ENCODE measurements around the gene RBSN.
"Not testable (repeated sequence)": the region's sequence is repeated elsewhere in the genome, so short reads cannot be mapped to it uniquely, and the experiment has no call there.

RBSN gene

DNA sequence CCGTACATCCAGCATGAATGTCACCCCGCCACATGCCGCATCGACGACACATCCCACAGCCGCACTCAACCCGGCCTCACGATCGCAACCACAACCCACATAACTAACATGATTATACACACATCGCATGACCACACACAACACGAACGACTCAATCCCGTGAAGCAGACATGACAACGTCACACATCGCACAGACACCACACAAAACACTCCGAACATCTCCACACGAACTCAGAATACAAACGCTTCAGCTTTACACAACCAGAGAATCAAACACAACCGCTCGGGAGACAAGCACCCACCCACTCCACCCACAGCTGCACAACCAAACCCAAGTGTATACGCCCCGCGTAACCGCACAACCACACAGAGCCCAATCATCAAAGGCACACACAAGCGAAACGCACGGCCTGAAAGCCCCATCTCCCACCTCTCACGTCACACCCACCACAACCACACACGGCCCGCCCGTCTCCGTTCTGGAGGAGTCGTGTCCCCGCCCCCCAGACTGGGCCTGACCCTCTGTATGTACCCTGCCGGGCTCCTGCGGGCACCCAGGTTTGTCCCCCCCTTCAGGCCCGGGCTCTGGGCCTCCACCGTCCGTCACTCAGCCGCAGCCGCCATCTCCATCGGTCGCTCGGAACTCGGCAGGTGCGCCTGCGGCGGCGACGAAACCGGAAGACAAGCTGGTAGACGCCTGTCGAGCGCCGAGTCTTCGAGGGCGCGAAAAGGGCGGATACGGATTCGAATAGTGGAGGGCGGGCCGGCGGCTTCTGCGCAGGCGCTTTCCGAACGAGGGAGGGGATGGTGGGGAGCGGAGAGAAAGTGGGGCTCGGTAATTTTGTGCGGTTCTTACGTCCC, at the start of gene RBSN:
Gene RBSN (minus strand): TSS at position 646 of the 861 bp plus-strand sequence. CDS start 3,028 bp downstream, outside the sequence.
- Histone ChIP-seq H3K9ac (ENCODE audit: low read length) (peak within 1 kb of the TSS; percentile 64), H3K27ac (ENCODE audit: low read length) (no peak within 1 kb of the TSS), H3K9me3 (ENCODE audit: control insufficient read depth, low read depth, low read length) (no peaks in the 10 kb centered on the region), H3K27me3 (ENCODE audit: control insufficient read depth, insufficient read depth, low read length) (no peaks in the 10 kb centered on the region), H3K4me1 (ENCODE audit: control insufficient read depth, low read depth, low read length) (no peaks in the 10 kb centered on the region), H3K4me3 (ENCODE audit: low read length) (peak within 1 kb of the TSS; percentile 97), H3K36me3 (ENCODE audit: control insufficient read depth, low read depth, low read length) (peaks cover 17% of the 10 kb centered on the region)

DNA sequence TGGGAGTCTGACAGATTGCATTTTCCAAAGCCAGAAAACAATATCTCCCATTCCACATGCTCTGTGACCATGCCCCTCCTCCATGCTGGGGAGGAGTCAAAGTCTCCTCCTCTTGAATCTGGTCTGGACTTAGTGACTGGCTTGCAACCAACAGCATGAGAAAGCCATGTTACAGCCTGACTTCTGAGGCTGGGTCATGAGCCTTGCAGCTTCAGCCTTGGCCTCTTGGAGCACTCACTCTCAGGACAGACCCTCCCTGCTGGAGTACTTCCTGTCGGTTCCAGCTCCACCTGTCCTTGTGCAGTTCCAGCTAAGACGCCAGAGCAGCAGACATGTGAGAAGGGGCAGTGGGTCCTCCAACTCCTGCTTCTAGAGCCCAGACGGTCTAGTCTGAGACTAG, 49.7 kb upstream of the RBSN start:
- H3K4me3 ChIP-seq (ENCODE audit: low read length): no peak overlapping the region
- no peak overlapping the region for H3K9ac ChIP-seq (ENCODE audit: low read length)
- no peaks in the 10 kb centered on the region for H3K36me3 ChIP-seq (ENCODE audit: control insufficient read depth, low read depth, low read length)
- H3K27me3 ChIP-seq (ENCODE audit: control insufficient read depth, insufficient read depth, low read length): no peaks in the 10 kb centered on the region
- no peaks in the 10 kb centered on the region for H3K9me3 ChIP-seq (ENCODE audit: control insufficient read depth, low read depth, low read length)
- peaks cover 6% of the 10 kb centered on the region for H3K4me1 ChIP-seq (ENCODE audit: control insufficient read depth, low read depth, low read length)
- no peak overlapping the region for H3K27ac ChIP-seq (ENCODE audit: low read length)

DNA sequence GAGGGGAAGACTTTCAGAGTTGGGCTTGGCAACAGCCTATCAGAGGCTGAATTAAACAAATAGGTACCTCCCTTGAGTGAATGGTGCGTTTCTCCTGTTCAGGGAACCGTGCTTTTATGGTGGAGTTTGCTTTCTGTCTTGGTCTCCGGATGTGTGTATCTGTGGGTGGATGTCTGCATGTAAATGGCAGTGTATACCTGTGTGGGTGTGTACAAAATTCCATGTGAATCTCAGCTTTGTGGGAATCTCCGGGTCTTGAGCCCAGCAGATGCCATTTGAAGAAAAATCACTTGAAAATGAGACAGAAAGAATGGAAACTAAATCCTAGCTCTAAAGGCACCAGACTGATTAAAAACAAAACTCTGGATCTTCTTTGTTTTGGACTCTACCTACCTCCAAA, 37.9 kb upstream of the RBSN start:
- H3K4me3 ChIP-seq (ENCODE audit: low read length); H3K36me3 ChIP-seq (ENCODE audit: control insufficient read depth, low read depth, low read length); H3K27me3 ChIP-seq (ENCODE audit: control insufficient read depth, insufficient read depth, low read length); H3K27ac ChIP-seq (ENCODE audit: low read length); H3K4me1 ChIP-seq (ENCODE audit: control insufficient read depth, low read depth, low read length); H3K9me3 ChIP-seq (ENCODE audit: control insufficient read depth, low read depth, low read length); H3K9ac ChIP-seq (ENCODE audit: low read length): not testable (repeated sequence)

DNA sequence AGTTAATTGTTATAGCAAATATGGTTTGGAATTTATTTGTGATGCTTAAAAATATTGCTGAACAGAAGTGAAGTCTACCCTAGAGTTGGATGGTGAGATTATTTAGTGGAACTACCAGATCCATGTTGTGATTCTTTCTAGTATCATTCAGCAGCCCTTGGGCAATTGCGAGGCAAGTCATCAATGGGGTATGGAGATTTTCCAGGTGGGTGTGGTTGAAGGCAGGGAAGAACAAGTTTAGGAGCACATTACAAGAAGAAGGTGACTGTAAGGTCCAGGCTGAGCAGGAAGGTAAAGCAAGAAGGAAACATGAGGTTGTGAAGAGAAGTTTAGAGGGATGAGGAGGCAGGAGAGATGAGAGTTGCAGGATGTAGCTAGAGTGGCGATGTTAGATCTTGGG, 36.0 kb upstream of the RBSN start:
- not testable (repeated sequence) for H3K27me3 ChIP-seq (ENCODE audit: control insufficient read depth, insufficient read depth, low read length); H3K27ac ChIP-seq (ENCODE audit: low read length); H3K9me3 ChIP-seq (ENCODE audit: control insufficient read depth, low read depth, low read length); H3K4me1 ChIP-seq (ENCODE audit: control insufficient read depth, low read depth, low read length); H3K9ac ChIP-seq (ENCODE audit: low read length); H3K36me3 ChIP-seq (ENCODE audit: control insufficient read depth, low read depth, low read length); H3K4me3 ChIP-seq (ENCODE audit: low read length)

DNA sequence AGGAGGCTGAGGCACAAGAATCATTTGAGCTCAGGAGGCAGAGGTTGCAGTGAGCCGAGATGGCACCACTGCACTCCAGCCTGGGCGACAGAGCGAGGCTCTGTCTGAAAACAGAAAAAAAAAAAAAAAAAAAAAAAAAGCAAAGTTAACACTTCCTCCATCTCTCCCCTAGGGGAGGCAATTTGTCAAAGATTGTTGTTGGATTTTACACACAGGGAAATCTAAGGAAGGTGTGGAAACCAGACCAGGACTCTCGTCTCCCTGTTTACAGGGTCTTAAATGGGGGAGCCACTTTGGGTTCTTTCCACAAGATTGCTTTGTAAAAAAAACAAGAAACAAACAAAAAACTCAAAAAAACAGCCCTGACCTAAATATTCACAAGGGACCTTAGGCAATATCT, 29.5 kb upstream of the RBSN start:
- H3K4me1 ChIP-seq (ENCODE audit: control insufficient read depth, low read depth, low read length); H3K9ac ChIP-seq (ENCODE audit: low read length); H3K4me3 ChIP-seq (ENCODE audit: low read length): not testable (repeated sequence)

DNA sequence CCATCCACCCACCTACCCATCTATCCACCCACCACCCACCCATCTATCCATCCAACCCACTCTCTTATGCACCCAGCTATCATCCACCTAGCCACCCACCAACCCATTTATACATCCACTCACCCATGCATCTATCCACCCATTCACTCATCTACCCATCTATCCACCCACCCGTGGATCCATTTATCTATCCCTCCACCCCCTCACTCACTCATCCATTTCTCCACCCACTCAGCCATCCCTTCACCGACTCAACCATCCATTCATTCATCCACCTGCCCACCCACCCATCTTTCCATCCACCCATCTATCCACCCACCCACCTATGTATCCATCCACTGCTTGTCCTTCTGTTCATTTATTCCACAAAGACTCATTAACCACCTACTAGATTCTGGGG, 28.0 kb upstream of the RBSN start:
- H3K9me3 ChIP-seq (ENCODE audit: control insufficient read depth, low read depth, low read length): not testable (repeated sequence)

More for the DNA sequence above, 29.5 kb upstream of the RBSN start:
- not testable (repeated sequence) for H3K9me3 ChIP-seq (ENCODE audit: control insufficient read depth, low read depth, low read length); H3K27me3 ChIP-seq (ENCODE audit: control insufficient read depth, insufficient read depth, low read length); H3K27ac ChIP-seq (ENCODE audit: low read length); H3K36me3 ChIP-seq (ENCODE audit: control insufficient read depth, low read depth, low read length)

DNA sequence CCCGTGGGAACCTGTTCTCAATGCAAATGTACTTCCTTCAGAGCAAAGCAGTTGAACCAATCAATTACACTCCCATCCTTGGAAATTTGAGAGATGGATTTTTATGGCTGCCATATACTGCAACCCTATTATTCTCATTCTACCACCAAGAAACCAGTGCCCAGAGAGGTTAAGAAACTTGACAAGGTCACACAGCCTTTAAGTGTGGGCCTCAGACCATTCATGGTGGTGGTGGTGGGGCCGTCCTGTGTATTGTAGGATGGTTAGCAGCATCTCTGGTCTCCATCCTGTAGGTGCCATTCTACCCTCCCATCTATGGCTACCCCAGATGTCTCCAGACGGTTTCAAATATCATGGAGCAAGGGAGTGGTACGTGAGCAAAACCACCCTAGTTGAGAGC, 23.4 kb upstream of the RBSN start:
- Histone ChIP-seq H3K27me3 (ENCODE audit: control insufficient read depth, insufficient read depth, low read length) (peaks cover 6% of the 10 kb centered on the region), H3K9me3 (ENCODE audit: control insufficient read depth, low read depth, low read length) (no peaks in the 10 kb centered on the region), H3K4me1 (ENCODE audit: control insufficient read depth, low read depth, low read length) (no peaks in the 10 kb centered on the region), H3K27ac (ENCODE audit: low read length) (no peak overlapping the region), H3K36me3 (ENCODE audit: control insufficient read depth, low read depth, low read length) (no peaks in the 10 kb centered on the region), H3K4me3 (ENCODE audit: low read length) (no peak overlapping the region), H3K9ac (ENCODE audit: low read length) (no peak overlapping the region)

More for the DNA sequence above, 28.0 kb upstream of the RBSN start:
- H3K4me1 ChIP-seq (ENCODE audit: control insufficient read depth, low read depth, low read length); H3K27ac ChIP-seq (ENCODE audit: low read length); H3K36me3 ChIP-seq (ENCODE audit: control insufficient read depth, low read depth, low read length); H3K27me3 ChIP-seq (ENCODE audit: control insufficient read depth, insufficient read depth, low read length); H3K4me3 ChIP-seq (ENCODE audit: low read length); H3K9ac ChIP-seq (ENCODE audit: low read length): not testable (repeated sequence)

DNA sequence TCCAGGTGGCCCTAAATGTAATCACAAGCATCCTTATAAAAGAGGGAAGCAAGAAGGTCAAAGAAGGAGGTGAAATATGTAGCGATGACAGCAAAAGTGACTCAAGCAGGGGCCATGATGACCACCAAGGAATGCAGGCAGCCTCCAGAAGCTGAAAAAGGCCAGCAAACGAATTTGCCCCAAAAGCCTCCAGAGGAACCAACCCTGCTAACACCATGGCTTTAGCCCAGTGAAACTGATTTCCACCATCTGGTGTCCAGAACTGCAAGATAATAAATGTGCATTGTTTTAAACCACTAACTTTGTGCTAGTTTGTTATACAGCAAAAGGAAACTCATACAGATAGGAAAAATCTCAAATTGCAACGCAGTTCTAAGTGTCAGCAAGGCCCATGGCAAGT, 23.0 kb upstream of the RBSN start:
- Histone ChIP-seq H3K4me1 (ENCODE audit: control insufficient read depth, low read depth, low read length) (no peaks in the 10 kb centered on the region), H3K36me3 (ENCODE audit: control insufficient read depth, low read depth, low read length) (no peaks in the 10 kb centered on the region), H3K9me3 (ENCODE audit: control insufficient read depth, low read depth, low read length) (no peaks in the 10 kb centered on the region), H3K4me3 (ENCODE audit: low read length) (no peak overlapping the region), H3K9ac (ENCODE audit: low read length) (no peak overlapping the region), H3K27me3 (ENCODE audit: control insufficient read depth, insufficient read depth, low read length) (peaks cover 6% of the 10 kb centered on the region), H3K27ac (ENCODE audit: low read length) (no peak overlapping the region)

DNA sequence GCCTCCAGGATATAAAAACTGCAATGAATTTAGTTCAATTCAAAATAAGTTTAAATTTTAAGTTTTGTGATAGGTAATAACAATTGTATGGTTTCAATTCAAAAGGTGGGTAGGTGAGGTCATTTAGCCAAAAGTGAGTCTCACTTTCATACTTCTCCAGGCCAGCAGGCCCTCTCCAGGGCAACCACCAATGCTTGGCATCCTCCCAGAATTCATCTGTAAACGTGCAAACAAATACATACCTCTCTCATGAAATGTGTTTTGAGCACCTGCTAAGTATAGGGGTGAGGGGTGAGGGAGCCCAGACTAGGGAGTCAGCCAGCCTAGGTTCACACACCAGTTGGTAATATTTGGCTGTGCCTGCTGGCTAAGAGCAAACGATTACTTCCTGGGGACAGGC, 22.0 kb upstream of the RBSN start:
- Histone ChIP-seq H3K4me1 (ENCODE audit: control insufficient read depth, low read depth, low read length) (no peaks in the 10 kb centered on the region), H3K36me3 (ENCODE audit: control insufficient read depth, low read depth, low read length) (no peaks in the 10 kb centered on the region), H3K9ac (ENCODE audit: low read length) (no peak overlapping the region), H3K27me3 (ENCODE audit: control insufficient read depth, insufficient read depth, low read length) (peaks cover 6% of the 10 kb centered on the region), H3K9me3 (ENCODE audit: control insufficient read depth, low read depth, low read length) (no peaks in the 10 kb centered on the region), H3K27ac (ENCODE audit: low read length) (no peak overlapping the region), H3K4me3 (ENCODE audit: low read length) (no peak overlapping the region)

DNA sequence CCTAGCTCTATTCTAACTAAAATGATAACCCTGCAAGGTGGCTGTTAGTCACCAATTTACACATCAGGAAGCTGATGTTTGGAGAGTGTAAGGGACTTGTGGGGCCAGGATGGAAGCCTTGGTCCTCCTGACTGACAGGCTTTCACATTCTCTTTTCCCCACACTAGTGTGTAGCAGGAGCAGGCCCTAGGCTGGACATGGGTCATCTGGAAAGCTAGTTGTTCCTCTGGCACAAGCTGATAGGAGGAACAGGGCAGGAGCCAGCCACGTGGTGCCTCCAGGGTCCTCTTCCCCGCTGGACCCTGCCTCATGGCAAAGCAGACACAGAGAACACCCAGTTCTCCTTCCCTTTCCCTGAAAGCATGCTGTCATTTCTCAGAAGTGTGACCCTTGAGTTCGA, 18.1 kb upstream of the RBSN start:
- H3K4me1 ChIP-seq (ENCODE audit: control insufficient read depth, low read depth, low read length): peaks cover 20% of the 10 kb centered on the region

DNA sequence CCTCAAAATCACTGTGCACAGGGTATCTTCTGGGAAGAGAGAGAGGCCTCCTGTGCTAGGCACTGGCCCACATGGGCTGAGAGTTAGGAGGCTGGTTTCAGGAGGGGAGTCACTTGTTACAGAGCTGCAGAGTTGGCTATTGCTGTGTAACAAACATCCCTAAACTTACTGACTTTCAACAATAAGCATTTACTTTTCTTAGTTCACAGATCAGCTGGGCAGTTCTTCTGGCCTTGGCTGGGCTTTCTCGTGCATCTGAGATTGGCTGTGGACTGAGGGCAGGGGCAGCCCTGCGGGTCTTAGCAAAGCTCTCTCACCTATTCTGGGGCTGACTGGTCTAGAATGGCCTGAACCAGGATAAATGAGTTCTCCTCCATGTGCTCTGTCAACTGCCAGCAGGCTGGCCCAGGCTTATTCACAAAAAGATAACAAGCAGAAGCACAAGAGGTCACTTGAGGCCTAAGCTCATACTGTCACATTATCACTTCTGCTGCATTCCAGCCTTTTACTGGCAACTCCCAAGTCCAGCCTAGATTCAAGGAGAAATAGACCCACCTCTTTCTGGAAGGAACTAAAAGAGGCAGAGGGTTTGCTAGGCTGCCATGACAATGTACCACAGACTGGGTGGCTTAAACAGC, 17.2 kb upstream of the RBSN start:
- Histone ChIP-seq H3K4me3 (ENCODE audit: low read length) (no peak overlapping the region), H3K36me3 (ENCODE audit: control insufficient read depth, low read depth, low read length) (no peaks in the 10 kb centered on the region), H3K9ac (ENCODE audit: low read length) (no peak overlapping the region), H3K4me1 (ENCODE audit: control insufficient read depth, low read depth, low read length) (peaks cover 20% of the 10 kb centered on the region), H3K27me3 (ENCODE audit: control insufficient read depth, insufficient read depth, low read length) (peaks cover 6% of the 10 kb centered on the region), H3K9me3 (ENCODE audit: control insufficient read depth, low read depth, low read length) (no peaks in the 10 kb centered on the region), H3K27ac (ENCODE audit: low read length) (no peak overlapping the region)

More for the DNA sequence above, 18.1 kb upstream of the RBSN start:
- peaks cover 6% of the 10 kb centered on the region for H3K27me3 ChIP-seq (ENCODE audit: control insufficient read depth, insufficient read depth, low read length)
- no peaks in the 10 kb centered on the region for H3K9me3 ChIP-seq (ENCODE audit: control insufficient read depth, low read depth, low read length)
- H3K9ac ChIP-seq (ENCODE audit: low read length): no peak overlapping the region
- H3K27ac ChIP-seq (ENCODE audit: low read length): no peak overlapping the region
- no peaks in the 10 kb centered on the region for H3K36me3 ChIP-seq (ENCODE audit: control insufficient read depth, low read depth, low read length)
- H3K4me3 ChIP-seq (ENCODE audit: low read length): no peak overlapping the region
